H1 (cell line): ENCODE results near the gene DCAF6. TPM values are rescaled to one million over a fixed set of nuclear protein-coding genes. Genes with fewer than 3 reads are reported as not detected.

Experiments
- CHD7 ChIP-seq: fragments of 300-600 bp; sonication (generic); IDR thresholded peaks from 2 replicates; pipeline ENCODE4 v1.7.1; 2012; ENCODE audit warnings: low read length, moderate library complexity, mild to moderate bottlenecking, inconsistent platforms; ENCODE audit not compliant: insufficient replicate concordance
- EP300 ChIP-seq, 2 experiments: IDR thresholded peaks; 1 replicate in 1 of 2; 2 replicates in 1 of 2; pipeline ENCODE4 v1.6.1; 2011 to 2012; ENCODE audit warnings: low read depth in 2 of 2, low read length in 2 of 2, mild to moderate bottlenecking in 2 of 2, borderline replicate concordance in 1 of 2, inconsistent platforms in 1 of 2, moderate library complexity in 1 of 2
- JUN ChIP-seq: IDR thresholded peaks from 2 replicates; pipeline ENCODE4 v1.6.1; 2011; ENCODE audit warnings: low read depth, mild to moderate bottlenecking, improper control_type of control experiment, low read length
- POLR2A ChIP-seq, 2 experiments: IDR thresholded peaks; 1 replicate in 1 of 2; 2 replicates in 1 of 2; pipeline ENCODE4 v1.6.1; 2011; ENCODE audit warnings: low read depth in 2 of 2, low read length in 2 of 2, mild to moderate bottlenecking in 2 of 2; ENCODE audit errors: control extremely low read depth in 1 of 2
- RFX5 ChIP-seq: IDR thresholded peaks from 2 replicates; pipeline ENCODE4 v1.6.1; 2011; ENCODE audit warnings: low read depth, low read length, improper control_type of control experiment, borderline replicate concordance
- SIN3A ChIP-seq, 2 experiments: IDR thresholded peaks in 1 of 2; conservative IDR thresholded peaks in 1 of 2; 2 replicates each; pipeline ENCODE4 v1.6.1; 2011 to 2012; ENCODE audit warnings: low read length in 2 of 2, improper control_type of control experiment in 1 of 2, low read depth in 1 of 2, mild to moderate bottlenecking in 1 of 2
- TAF1 ChIP-seq: IDR thresholded peaks from 2 replicates; pipeline ENCODE4 v1.6.1; 2011; ENCODE audit warnings: mild to moderate bottlenecking, low read depth, low read length
- polyA plus RNA-seq, 7 experiments: library from polyadenylated mRNA; depleted of rRNA in 3 of 7; stranded (reverse) in 5 of 7; unstranded in 2 of 7; fragments of >200 nt in 5 of 7; fragments of 200-250 nt in 2 of 7; gene quantifications; 1 replicate in 5 of 7; 2 replicates in 1 of 7; 4 replicates in 1 of 7; pipeline versions ENCODE4 v1.2.1 to v1.2.3, GENCODE V29; 2011 to 2013; ENCODE audit warnings: missing spikeins in 2 of 7, mixed read lengths in 2 of 7
- total RNA-seq: library from RNA; stranded (reverse); fragmentation: NEBNext Ultra II Directional; extraction: Animal tissue kit (Norgen Biotek cat#: 25700); gene quantifications from 2 replicates; pipeline ENCODE4 v1.2.1, GENCODE V29; 2021
- TF ChIP-seq, protein P1 (sequence below): IDR thresholded peaks from 2 replicates; pipeline ENCODE4 v1.6.1; 2011; ENCODE audit warnings: low read length, improper control_type of control experiment

DCAF6 gene
- total and polyA plus RNA-seq, 2 of the 8 experiments (the other 6 are each of a cell fraction or from before 2014, with no cell fraction given) = 12.3 to 17.4 TPM

DNA sequence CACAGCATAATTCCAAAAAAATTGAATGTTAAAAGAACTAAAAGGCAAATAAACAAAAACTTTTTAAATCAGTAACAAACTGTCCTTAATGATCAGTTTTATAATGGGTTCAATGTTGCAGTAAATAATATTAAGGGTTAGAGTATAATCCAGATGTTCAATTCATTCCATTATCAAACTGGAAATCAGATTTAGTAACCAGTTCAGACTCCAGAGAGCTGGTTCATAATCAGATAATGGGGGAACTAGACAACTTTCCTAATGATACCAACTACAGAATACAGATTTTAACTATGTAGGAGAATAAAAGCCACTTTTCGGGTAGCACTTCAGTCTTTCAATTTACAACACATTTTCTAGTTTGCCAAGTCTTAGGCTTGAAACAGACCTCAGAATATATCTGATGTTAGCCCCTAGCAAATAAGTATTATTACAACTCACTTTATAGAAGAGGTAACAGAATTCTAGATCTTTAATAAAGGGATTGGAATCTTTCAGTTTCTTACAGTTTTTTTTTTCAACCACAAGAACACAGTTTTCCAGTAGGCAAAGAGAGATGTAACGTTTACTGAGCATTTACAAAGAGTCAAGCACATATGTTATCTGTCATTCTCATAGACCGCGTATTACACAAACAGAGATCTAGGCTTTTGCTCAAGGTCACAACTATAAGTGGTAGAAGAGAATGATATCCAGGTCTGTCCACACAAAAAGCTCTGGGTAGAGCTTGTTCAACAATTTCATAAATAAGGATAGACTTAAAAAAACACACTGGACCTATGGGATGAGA lies 1.9 kb upstream of the DCAF6 start (continued):
- TF ChIP-seq POLR2A (IDR thresholded peaks at IDR 0.05; ENCODE audit: control extremely low read depth in 1 of 2, low read depth in 2 of 2, low read length in 2 of 2) = no peak
- no peak for TF ChIP-seq RFX5
- TF ChIP-seq CHD7 = no peak
- no peak for TF ChIP-seq TAF1
- no peak for TF ChIP-seq SIN3A (conservative IDR thresholded peaks at IDR 0.05 in 1 of 2, IDR thresholded peaks at IDR 0.05 in 1 of 2; ENCODE audit: low read depth in 1 of 2, low read length in 2 of 2)
- TF ChIP-seq EP300 (IDR thresholded peaks at IDR 0.05; ENCODE audit: borderline replicate concordance in 1 of 2, low read depth in 2 of 2, low read length in 2 of 2) = no peak
- TF ChIP-seq, protein P1, sequence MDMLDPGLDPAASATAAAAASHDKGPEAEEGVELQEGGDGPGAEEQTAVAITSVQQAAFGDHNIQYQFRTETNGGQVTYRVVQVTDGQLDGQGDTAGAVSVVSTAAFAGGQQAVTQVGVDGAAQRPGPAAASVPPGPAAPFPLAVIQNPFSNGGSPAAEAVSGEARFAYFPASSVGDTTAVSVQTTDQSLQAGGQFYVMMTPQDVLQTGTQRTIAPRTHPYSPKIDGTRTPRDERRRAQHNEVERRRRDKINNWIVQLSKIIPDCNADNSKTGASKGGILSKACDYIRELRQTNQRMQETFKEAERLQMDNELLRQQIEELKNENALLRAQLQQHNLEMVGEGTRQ = no peak
- TF ChIP-seq JUN = no peak
